Neural cell (in vitro differentiated cells): Measurements from ENCODE around the gene BCS1L.
A peak's percentile ranks its signal among the peaks of the same experiment; 100 is the strongest.

Experiments used
- CTCF ChIP-seq: fragments of 450-650 bp; IDR thresholded peaks from 2 replicates; pipeline ENCODE4 v1.5.1; 2014; ENCODE audit warnings: antibody characterized with exemption, mild to moderate bottlenecking, moderate library complexity; ENCODE audit not compliant: poor library complexity, severe bottlenecking
- POLR2AphosphoS5 ChIP-seq: IDR thresholded peaks from 2 replicates; pipeline ENCODE4 v1.6.1; 2012
- TAF1 ChIP-seq: IDR thresholded peaks from 2 replicates; pipeline ENCODE4 v1.6.1; 2012; ENCODE audit warnings: low read depth

GRCh38 chr2:218658671-218659257 lies 719 bp upstream of the BCS1L start:
- TF ChIP-seq CTCF: peak; percentile 54
- TF ChIP-seq POLR2AphosphoS5: no peak
- TF ChIP-seq TAF1: no peak
